AG10803 (cell line): ENCODE results near the gene PBX3.

Experiments
- DNase-seq: peaks from one replicate; pipeline ENCODE4 v3.0.0; 2010; ENCODE audit warnings: low read depth
- H3K4me3 ChIP-seq: 2 replicates; pipeline ENCODE4 v1.5.1; 2011; ENCODE audit warnings: mild to moderate bottlenecking, low read length, control low read depth
- TF ChIP-seq, protein P1 (sequence below): conservative IDR thresholded peaks from 2 replicates; pipeline ENCODE4 v1.5.1; 2011; ENCODE audit warnings: mild to moderate bottlenecking, low read length, control low read depth, inconsistent platforms

Gene PBX3

DNA sequence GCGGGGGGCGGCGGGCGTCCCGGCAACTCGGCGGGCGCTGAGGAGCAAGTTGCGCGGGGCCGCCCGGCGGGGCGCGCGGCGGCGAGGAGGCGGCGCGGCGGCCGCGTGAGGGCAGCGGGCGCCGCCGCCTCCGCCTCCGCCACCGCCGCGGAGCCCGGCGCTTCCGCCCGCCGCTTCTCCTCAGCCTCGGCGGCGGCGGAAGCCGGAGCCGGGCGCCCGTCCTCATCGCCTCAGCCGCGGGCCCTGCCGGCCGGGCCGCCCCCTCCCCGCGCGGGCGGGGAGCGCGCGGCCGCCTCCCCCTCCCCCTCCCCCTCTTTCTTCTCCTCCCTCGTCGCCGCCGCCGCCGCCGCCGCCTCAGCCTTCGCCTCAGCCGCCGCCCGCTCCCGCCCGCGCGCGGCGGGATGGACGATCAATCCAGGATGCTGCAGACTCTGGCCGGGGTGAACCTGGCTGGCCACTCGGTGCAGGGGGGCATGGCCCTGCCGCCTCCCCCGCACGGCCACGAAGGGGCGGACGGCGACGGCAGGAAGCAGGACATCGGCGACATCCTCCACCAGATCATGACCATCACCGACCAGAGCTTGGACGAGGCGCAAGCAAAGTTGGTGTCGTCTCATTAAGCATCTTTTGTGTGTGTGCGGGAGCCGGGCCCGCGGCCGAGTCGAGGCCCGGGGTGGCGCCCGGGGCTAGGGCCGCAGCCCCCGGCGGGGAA is at the start of gene PBX3:
Gene PBX3 (plus strand): TSS at position 321 of the 712 bp plus-strand sequence.
- TF ChIP-seq, protein P1, sequence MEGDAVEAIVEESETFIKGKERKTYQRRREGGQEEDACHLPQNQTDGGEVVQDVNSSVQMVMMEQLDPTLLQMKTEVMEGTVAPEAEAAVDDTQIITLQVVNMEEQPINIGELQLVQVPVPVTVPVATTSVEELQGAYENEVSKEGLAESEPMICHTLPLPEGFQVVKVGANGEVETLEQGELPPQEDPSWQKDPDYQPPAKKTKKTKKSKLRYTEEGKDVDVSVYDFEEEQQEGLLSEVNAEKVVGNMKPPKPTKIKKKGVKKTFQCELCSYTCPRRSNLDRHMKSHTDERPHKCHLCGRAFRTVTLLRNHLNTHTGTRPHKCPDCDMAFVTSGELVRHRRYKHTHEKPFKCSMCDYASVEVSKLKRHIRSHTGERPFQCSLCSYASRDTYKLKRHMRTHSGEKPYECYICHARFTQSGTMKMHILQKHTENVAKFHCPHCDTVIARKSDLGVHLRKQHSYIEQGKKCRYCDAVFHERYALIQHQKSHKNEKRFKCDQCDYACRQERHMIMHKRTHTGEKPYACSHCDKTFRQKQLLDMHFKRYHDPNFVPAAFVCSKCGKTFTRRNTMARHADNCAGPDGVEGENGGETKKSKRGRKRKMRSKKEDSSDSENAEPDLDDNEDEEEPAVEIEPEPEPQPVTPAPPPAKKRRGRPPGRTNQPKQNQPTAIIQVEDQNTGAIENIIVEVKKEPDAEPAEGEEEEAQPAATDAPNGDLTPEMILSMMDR, result no peak
- H3K4me3 ChIP-seq, result peak within 1 kb of the TSS; percentile 85
- peak; percentile 40 for DNase-seq

DNA sequence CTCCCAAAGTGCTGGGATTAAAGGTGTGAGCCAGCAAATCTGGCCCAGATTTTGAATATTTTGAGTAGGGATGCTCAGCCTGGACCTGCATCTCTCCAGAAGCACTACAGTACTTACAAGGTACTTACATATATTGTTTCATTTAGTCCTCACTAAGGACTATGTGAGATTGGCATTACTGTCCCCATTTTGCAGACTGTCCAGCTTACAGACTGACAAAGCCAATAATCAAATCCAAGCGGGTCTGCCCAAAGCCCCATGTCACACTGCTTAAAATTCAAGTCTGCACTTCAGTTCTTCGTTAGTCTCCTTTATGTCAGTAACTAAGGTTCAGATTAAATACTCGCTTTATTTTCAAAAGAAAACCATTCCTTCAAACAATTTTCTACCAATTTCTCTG is 47.3 kb upstream of the PBX3 start:
- DNase-seq, result no peak
- H3K4me3 ChIP-seq, result no peak overlapping the region
- TF ChIP-seq, protein P1, result no peak

DNA sequence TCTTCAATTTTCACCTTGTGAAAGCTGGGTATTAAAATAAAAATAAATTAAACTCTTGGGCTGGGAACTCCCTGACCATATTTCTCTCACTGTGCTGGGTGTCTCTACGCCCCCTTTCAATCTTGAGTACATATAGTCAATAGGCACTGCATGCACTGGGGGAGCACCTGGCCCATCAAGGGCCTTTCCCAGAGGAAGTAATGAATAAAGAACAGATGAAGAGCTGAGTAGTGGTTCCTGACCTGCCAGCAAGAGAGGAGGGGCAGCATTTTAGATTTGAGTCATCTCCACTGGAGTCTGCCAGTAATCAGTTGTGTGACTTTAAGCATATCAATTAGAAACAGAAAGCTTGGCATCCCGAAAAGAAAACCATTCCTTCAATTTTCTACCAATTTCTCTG is 46.4 kb upstream of the PBX3 start:
- peak overlapping the region; percentile 37 for H3K4me3 ChIP-seq
- TF ChIP-seq, protein P1, result no peak
- peak; percentile 41 for DNase-seq

DNA sequence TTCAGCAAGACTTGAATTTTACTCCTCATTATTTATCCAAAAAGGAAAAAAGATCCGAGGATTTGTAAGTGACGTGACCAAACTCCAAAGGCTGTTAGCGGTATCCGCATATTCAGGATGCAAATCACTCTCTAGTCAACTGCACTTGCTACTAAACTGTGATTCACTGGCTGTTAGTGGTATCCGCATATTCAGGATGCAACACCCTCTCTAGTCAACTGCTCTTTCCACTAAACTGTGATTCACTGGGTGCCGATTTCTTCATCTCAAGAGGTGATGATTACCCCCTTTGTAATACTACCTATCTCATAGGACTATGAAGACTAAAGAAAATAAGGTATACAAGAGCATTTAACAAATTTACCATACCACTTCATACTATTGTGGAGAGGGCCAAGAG is 45.8 kb upstream of the PBX3 start:
- TF ChIP-seq, protein P1, result no peak
- peak; percentile 80 for DNase-seq
- peak overlapping the region; percentile 37 for H3K4me3 ChIP-seq

DNA sequence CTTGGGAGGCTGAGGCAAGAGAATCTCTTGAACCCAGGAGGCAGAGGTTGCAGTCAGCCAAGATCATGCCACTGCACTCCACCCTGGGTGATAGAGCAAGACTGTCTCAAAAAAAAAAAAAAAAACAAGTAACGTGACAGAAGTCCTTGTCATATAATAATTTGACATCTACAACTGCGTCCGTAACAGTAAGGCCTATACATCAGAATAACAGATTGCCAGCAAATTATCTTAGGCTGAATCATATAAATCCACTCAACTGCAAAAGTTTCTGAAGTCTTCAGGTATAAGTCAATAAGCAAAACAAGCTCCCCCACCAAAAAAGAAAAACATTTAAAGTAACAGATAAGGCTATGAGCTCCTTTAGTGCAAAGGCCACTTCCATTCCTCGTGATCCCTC is 43.5 kb upstream of the PBX3 start:
- no peak for DNase-seq
- TF ChIP-seq, protein P1, result no peak
- no peak overlapping the region for H3K4me3 ChIP-seq

DNA sequence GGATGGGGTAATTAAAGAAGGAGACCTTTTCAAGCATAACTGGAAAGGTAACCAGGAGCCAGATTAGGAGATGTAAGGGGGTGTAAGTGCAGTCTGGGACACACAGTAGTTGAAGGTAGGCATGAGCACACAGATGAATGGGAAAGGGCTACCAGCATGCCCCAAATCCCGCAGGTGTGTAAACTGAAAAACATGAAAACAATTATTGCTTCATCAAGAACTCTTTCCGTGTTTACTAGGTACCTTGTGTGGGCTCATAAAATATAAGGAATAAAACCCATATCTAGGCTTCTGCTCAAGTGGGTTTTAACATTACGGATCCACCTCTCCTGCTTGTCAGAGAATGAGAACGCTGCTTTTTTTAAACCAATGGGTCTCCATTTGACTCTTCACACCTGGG is 41.3 kb upstream of the PBX3 start:
- TF ChIP-seq, protein P1, result no peak
- H3K4me3 ChIP-seq, result peak overlapping the region; percentile 88

More for the DNA sequence above, 41.3 kb upstream of the PBX3 start:
- DNase-seq, result no peak
